IPS-18a (cell line): ENCODE results near the gene ACTBL2.

ENCODE experiments used
- H3K27ac ChIP-seq: one replicate; pipeline ENCODE4 v1.5.1; 2013; ENCODE audit warnings: low read length
- H3K27me3 ChIP-seq: one replicate; pipeline ENCODE4 v1.6.1; 2013; ENCODE audit warnings: mild to moderate bottlenecking, low read length; ENCODE audit not compliant: control insufficient read depth, insufficient read depth
- H3K36me3 ChIP-seq: one replicate; pipeline ENCODE4 v1.6.1; 2013; ENCODE audit warnings: low read depth, low read length; ENCODE audit not compliant: control insufficient read depth
- H3K4me1 ChIP-seq: one replicate; pipeline ENCODE4 v1.6.1; 2013; ENCODE audit warnings: low read depth, low read length; ENCODE audit not compliant: control insufficient read depth
- H3K4me3 ChIP-seq: one replicate; pipeline ENCODE4 v1.5.1; 2013; ENCODE audit warnings: low read length
- H3K9ac ChIP-seq: one replicate; pipeline ENCODE4 v1.6.1; 2013; ENCODE audit warnings: mild to moderate bottlenecking, low read length, moderate library complexity
- H3K9me3 ChIP-seq: one replicate; pipeline ENCODE4 v1.6.1; 2013; ENCODE audit warnings: low read depth, low read length; ENCODE audit not compliant: control insufficient read depth

ACTBL2 gene

DNA sequence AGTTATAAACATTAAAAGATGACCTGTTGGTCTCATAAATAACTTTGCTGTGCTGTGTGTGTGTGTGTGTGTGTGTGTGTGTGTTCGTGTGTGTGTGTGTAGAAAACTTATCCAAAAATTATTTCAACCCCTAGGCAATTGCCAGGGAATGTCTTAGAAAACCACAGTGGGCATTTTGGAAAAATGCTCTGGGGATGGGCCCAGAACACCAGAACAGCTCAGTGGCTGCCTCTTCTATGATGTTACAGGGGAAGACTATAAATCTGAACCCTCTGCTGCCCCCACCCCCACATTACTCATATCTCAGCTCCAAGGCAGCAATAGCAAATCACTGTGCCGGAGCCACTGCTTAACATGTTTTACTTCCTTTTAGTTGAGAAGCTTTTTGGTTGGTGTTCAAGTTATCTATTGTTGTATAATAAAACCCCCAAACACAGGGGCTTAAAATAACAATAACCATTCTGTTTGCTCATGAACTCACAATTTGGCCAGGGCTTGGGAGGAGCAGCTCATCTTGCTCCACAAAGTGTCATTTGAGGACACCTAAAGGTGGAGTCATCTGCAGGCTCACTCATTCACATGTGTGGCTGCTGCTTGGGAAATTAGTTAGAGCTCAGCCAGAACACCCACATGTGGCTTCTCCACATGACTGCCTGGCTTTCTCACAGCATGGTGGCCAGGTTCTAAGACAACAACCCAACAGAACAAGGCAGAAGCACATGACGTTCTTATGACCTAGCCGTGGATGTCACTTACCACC is 40.4 kb downstream of the ACTBL2 start:
- Histone ChIP-seq H3K9me3 (no peaks in the 10 kb centered on the region), H3K36me3 (no peaks in the 10 kb centered on the region), H3K27ac (no peak overlapping the region), H3K9ac (no peak overlapping the region), H3K4me1 (no peaks in the 10 kb centered on the region), H3K27me3 (no peaks in the 10 kb centered on the region), H3K4me3 (no peak overlapping the region)

DNA sequence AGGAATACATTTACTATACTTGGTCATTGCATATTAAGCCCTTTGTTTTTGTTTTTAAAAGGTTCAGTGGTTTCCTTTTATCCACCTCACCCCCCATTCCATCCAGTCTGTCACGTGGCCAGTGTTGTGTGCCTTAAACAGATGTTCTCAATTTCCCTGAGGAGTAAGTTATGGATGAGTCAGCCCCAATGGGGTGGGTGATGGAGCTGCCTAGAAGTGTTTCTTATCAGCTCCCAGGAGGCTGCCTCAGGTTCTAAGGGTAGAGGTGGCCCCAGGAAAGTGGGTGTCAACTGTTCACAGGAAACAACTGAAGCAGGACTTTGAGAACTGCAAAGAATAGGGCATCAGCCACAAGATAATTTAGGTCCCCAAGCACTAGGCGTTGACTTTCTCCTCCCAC is 41.1 kb downstream of the ACTBL2 start:
- H3K9ac ChIP-seq, result no peak overlapping the region
- no peaks in the 10 kb centered on the region for H3K27me3 ChIP-seq
- no peaks in the 10 kb centered on the region for H3K4me1 ChIP-seq
- H3K4me3 ChIP-seq, result no peak overlapping the region
- no peaks in the 10 kb centered on the region for H3K36me3 ChIP-seq
- no peaks in the 10 kb centered on the region for H3K9me3 ChIP-seq
- no peak overlapping the region for H3K27ac ChIP-seq

- no peak overlapping the region for H3K27ac ChIP-seq
- H3K4me3 ChIP-seq, result no peak overlapping the region
- H3K4me1 ChIP-seq, result no peaks in the 10 kb centered on the region
- H3K9ac ChIP-seq, result no peak overlapping the region
- no peaks in the 10 kb centered on the region for H3K9me3 ChIP-seq
- H3K27me3 ChIP-seq, result no peaks in the 10 kb centered on the region
- H3K36me3 ChIP-seq, result no peaks in the 10 kb centered on the region
Observed at GRCh38 chr5:57439601-57440000, 43.0 kb downstream of the ACTBL2 start.

GRCh38 chr5:57437976-57438805 is 44.4 kb downstream of the ACTBL2 start:
- no peak overlapping the region for H3K4me3 ChIP-seq
- no peaks in the 10 kb centered on the region for H3K27me3 ChIP-seq
- no peak overlapping the region for H3K9ac ChIP-seq
- no peak overlapping the region for H3K27ac ChIP-seq
- no peaks in the 10 kb centered on the region for H3K36me3 ChIP-seq
- no peaks in the 10 kb centered on the region for H3K9me3 ChIP-seq
- no peaks in the 10 kb centered on the region for H3K4me1 ChIP-seq

- H3K9me3 ChIP-seq, result no peaks in the 10 kb centered on the region
- H3K27ac ChIP-seq, result no peak overlapping the region
- H3K36me3 ChIP-seq, result no peaks in the 10 kb centered on the region
- H3K27me3 ChIP-seq, result no peaks in the 10 kb centered on the region
- H3K4me3 ChIP-seq, result no peak overlapping the region
- H3K9ac ChIP-seq, result no peak overlapping the region
- no peaks in the 10 kb centered on the region for H3K4me1 ChIP-seq
Observed at GRCh38 chr5:57436586-57436985, 46.0 kb downstream of the ACTBL2 start.

GRCh38 chr5:57435701-57436134 is 46.9 kb downstream of the ACTBL2 start:
- no peaks in the 10 kb centered on the region for H3K4me1 ChIP-seq
- no peaks in the 10 kb centered on the region for H3K36me3 ChIP-seq
- no peaks in the 10 kb centered on the region for H3K27me3 ChIP-seq
- no peak overlapping the region for H3K9ac ChIP-seq
- no peaks in the 10 kb centered on the region for H3K9me3 ChIP-seq
- no peak overlapping the region for H3K4me3 ChIP-seq
- no peak overlapping the region for H3K27ac ChIP-seq

DNA sequence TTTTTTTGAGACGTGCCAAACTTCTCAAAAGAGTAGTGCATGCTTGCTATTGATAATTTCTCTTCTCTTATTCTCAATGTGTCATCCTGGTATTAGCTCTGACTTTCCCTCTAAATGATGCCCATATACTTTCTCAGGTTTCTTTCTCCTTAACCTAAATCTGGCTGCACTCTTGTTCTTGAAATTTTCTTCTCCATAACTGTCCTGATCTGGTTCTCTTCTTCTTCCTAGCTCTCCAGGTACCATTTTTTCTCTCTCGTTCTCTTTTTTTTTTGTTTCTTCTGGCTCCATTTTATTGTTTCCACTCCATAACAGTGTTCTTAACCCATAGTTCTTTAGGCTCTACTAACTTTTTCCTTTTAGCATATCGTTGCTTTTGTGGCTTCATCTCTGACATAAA is 47.9 kb downstream of the ACTBL2 start:
- no peak overlapping the region for H3K27ac ChIP-seq
- H3K4me1 ChIP-seq, result peaks cover 1% of the 10 kb centered on the region
- no peaks in the 10 kb centered on the region for H3K36me3 ChIP-seq
- H3K4me3 ChIP-seq, result no peak overlapping the region
- no peaks in the 10 kb centered on the region for H3K9me3 ChIP-seq
- H3K27me3 ChIP-seq, result no peaks in the 10 kb centered on the region
- no peak overlapping the region for H3K9ac ChIP-seq

DNA sequence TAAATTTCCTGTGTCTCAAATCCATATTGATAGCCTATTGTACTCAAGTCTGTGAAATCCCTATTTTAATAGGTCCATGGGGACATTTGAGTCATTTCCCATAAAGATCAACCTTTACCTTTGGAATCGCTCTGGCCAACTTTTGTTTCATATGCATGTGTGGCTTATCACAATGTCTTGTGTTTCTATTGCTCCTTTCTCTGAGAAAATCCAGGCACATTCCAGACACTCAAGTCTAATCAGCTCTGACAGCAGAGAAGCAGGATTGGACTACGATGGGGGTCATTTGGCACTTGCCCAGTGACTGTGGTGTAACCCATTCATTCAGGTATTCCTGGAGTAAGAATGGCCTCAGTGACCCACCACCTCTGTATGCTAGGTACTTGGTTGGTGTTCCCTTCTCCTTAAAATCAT is 48.4 kb downstream of the ACTBL2 start:
- Histone ChIP-seq H3K4me3 (no peak overlapping the region), H3K27ac (no peak overlapping the region), H3K9me3 (no peaks in the 10 kb centered on the region), H3K9ac (no peak overlapping the region), H3K27me3 (no peaks in the 10 kb centered on the region), H3K36me3 (no peaks in the 10 kb centered on the region), H3K4me1 (peaks cover 6% of the 10 kb centered on the region)

DNA sequence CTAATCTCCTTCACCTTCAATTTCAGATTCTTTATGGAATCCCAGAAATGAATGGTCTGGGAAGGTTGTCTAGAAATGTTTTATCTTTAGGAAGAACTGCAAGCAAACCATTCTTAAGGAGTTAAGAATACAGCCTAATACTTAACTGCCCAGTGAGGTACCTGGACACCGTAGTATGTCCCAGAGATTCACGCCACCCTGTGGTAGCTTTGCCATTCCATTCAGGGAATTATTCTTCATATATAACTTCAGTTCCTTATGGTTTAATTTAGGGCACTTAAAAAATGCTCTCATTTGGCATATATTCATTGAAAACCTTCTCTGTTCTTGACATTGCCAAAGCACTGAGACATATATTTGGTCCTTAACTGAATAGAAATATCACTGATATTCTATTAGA is 49.7 kb downstream of the ACTBL2 start:
- no peak overlapping the region for H3K9ac ChIP-seq
- H3K4me3 ChIP-seq, result no peak overlapping the region
- peaks cover 6% of the 10 kb centered on the region for H3K4me1 ChIP-seq
- no peak overlapping the region for H3K27ac ChIP-seq
- no peaks in the 10 kb centered on the region for H3K27me3 ChIP-seq
- no peaks in the 10 kb centered on the region for H3K9me3 ChIP-seq
- no peaks in the 10 kb centered on the region for H3K36me3 ChIP-seq

DNA sequence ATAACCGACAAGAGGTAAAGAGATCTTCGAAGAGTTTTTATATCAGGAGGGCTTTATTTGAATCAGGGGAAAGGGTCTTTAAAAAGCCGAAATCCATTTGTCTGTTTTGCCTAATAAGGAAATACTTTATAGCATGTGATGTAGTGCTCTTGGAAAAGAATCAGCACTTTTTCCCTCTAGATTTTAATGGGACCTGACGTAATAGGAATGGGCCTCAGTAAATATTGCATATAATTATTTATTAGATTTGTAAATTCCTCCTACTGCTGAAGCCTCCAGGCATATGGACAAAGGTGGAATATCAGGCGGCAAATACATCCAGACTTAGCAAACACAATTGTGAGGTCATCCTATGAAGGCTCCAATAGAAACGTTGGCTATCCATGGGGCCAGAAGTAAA is 50.9 kb downstream of the ACTBL2 start:
- Histone ChIP-seq H3K9ac (no peak overlapping the region), H3K36me3 (no peaks in the 10 kb centered on the region), H3K27me3 (no peaks in the 10 kb centered on the region), H3K4me1 (peaks cover 6% of the 10 kb centered on the region), H3K9me3 (no peaks in the 10 kb centered on the region), H3K4me3 (no peak overlapping the region), H3K27ac (no peak overlapping the region)
